Activated CD4-positive, alpha-beta T cell treated with anti-CD3 and anti-CD28 coated beads for 48 hours (primary cell): Measurements from ENCODE around the gene DAW1.

Experiments used
- DNase-seq: peaks from one replicate; pipeline ENCODE4 v3.0.0-alpha.2; 2020

The DAW1 gene

GRCh38 chr2:227862227-227862740 lies 9.1 kb upstream of the DAW1 start:
- peak; percentile 35 for DNase-seq

GRCh38 chr2:227862741-227863588 lies 8.5 kb upstream of the DAW1 start:
- no peak for DNase-seq

DNA sequence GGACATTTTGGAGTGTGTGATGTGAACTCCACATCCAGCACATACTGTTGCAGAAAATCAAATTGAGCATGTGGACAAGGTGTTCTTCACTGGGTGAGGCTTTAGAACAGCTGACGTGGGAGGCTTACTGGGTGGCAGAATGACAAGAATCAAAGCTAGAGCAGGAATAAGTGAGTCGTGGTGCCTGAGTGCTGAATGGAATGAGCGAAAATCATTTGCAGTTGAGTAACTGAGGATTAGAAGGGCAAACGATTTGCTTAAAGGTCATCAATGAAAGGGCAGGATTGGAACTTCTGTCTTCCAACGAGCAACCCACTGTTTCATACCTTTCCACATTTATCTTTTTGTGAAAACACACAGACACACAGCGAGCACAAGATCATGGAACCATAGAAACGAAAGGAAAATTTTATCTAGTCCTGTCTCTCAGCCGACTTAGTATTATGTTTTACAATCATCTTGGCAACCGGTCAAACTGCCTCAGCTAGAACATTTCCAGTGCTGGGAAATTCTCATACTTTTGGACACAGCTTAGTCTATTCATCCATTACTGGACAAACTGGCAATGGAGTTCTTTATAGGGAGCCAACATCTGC lies 7.2 kb upstream of the DAW1 start:
- DNase-seq: no peak

DNA sequence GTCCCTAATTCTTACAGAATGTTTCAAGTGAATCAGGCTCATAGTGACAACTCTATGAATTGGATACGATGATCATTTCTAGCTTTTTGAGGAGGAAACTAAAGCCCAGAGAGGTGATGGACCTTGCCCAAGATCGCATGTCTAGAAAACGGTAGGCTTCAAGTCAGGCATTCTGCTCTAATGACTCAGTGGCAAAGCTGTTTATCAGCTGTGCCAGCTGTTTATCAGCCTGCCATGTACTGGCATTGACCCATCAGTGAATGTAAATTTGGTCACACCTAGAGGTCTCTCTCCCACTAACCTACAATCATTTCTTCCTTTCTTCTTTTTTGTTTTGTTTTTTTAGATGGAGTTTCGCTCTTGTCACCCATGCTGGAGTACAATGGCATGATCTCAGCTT lies 6.1 kb upstream of the DAW1 start:
- no peak for DNase-seq

- no peak for DNase-seq
These were observed 4.0 kb upstream of the DAW1 start for GRCh38 chr2:227867386-227867785.

DNA sequence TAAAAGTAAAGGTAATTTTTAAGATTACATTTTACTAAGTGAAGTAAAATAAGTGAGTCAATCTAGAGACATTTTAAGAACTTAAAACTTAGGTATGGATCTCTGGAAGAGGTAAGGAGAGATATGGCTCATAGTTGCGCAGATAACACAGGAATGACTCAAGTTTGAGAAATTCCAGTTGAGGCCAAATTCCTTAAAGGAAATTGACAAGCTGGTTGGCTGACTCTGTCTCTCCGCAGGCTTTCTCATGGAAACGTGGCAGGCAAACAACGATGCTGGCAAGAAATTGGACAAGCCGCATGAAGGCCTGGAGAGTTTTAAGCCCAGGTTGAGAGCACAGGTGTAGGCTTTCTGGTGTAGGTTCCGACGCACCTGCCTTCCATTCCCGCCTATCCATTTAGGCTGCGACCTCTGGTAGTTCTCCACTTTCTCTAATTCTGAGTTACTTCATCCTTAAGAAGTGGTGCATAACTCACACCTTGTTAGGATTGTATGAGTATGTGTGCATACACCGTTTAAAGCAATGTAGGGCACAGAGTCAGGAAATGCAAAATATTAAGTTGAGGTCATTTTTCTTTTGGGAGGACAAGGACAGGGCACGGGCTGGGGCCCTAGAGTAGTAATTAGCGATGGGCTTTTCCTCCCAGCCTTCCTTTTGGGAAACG lies 589 bp upstream of the DAW1 start:
- no peak for DNase-seq

DNA sequence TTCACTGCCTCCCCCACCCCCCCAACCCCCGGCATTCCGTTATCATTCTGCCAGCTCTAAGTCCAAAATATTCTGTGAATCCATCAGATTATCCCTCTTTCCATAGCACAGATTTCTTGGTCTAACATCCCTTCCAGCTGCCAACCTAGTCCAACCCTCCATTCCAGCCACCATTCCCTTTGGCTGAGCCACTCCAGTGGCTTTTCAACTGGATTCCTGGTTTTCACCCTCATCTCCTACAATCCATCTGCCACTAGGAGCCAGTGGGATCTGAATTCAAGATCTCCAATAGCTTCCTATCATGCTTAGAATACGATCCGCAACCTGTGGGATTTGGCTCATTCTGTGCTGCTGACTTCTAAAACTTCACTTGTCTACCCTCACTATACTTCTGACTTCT lies 1.2 kb downstream of the DAW1 start:
- DNase-seq: no peak

- no peak for DNase-seq
These were observed 4.9 kb downstream of the DAW1 start for GRCh38 chr2:227876300-227876801.

GRCh38 chr2:227877421-227878310 lies 6.2 kb downstream of the DAW1 start:
- DNase-seq: no peak

- no peak for DNase-seq
These were observed 9.0 kb downstream of the DAW1 start for GRCh38 chr2:227880460-227880859.

GRCh38 chr2:227881866-227882517 lies 10.6 kb downstream of the DAW1 start:
- DNase-seq: no peak

DNA sequence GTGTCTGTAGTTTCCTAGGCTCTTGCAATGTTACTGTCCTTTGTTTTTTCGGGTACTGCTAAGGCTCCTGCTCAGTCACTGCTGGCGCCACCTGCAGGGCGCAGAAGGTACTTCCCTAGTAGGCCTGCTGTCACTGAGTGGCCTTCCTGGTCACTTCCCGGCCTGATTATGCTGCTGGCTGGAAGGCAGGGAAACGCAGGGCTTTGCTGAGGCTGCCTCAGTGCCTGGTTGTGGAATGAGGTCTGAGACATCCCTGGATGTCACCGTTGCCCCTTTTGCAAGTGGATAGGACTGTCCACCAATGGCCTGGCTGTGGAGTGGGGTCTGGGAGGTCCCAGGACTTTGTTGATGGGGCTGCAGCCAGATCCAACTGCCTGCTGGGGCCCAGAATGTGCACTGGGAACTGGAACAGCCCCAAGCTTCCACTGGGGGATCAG lies 13.1 kb downstream of the DAW1 start:
- DNase-seq: peak; percentile 80

GRCh38 chr2:227886149-227886548 lies 14.7 kb downstream of the DAW1 start:
- DNase-seq: no peak

DNA sequence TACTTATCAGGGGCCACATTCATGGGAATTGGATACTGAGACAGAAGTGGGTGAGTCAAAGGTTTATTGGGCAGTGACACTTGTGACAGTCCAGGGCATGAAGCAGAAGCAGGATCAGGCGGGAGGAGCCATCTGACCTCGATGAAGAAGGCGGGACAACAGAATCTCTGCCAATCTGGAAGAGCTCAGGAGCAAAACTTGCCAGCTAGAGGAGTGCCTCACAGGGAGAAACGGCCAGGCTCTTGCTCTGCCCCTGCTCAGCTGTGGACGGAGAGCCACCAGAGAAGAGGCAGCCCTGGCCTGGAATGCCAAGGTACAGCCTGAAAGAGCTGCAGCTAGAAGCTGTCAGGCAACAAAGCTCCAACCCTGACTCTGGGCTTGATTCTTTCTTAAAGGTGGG lies 16.9 kb downstream of the DAW1 start:
- no peak for DNase-seq

GRCh38 chr2:227889336-227889735 lies 17.9 kb downstream of the DAW1 start:
- no peak for DNase-seq

GRCh38 chr2:227890495-227891079 lies 19.2 kb downstream of the DAW1 start:
- no peak for DNase-seq

DNA sequence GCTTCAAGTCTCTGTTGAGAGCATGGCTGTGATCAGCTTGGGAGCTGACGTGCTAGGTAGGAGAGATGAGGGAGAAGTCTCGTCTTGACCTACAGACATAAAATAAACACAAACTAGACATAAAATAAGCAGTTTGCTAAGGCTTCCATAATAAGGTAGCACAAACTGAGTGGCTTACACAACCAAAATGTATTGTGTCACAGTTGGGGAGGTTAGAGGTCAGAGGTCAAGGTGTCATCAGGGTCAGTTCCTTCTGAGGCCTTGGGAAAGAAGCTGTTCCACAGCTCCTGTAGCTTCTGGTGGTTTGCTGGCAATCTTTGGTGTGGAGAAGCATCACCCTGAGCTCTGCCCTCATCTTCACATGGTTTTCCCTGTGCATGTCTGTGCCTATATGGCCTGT lies 20.2 kb downstream of the DAW1 start:
- no peak for DNase-seq

GRCh38 chr2:227903381-227903780 lies 31.9 kb downstream of the DAW1 start:
- DNase-seq: no peak

- DNase-seq: no peak
These were observed 35.6 kb downstream of the DAW1 start for GRCh38 chr2:227906991-227907390.

- no peak for DNase-seq
These were observed 37.0 kb downstream of the DAW1 start for GRCh38 chr2:227908266-227909054.

DNA sequence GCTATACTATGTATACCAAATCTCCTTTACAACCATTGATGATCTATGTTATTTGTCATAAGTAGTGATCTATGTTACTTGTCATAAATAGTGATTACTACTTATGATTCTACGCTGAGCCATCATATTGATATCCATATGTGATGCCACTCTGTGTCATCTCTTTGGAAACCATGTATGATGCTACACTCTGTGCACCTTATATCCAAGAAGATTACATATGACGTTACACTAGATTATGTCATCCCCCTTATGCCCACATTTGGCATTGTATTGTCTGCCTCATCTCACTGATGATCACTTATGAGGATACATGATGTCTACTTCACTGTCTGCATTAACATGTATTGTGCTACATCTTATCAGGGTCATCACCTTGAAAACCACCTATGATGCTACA lies 42.9 kb downstream of the DAW1 start:
- no peak for DNase-seq
